HepG2 (cell line): ENCODE measurements around the gene MYO5B. TPM values are rescaled to one million over a fixed set of nuclear protein-coding genes. Genes with fewer than 3 reads are reported as not detected.

Experiments
- CENPT ChIP-seq: sonication (generic); formaldehyde crosslinking; IDR thresholded peaks from 2 replicates; pipeline ENCODE4 v1.8.0; 2022; ENCODE audit warnings: low read depth, mild to moderate bottlenecking, moderate library complexity, missing genetic modification reagents
- EHMT2 ChIP-seq: fragments of 200-600 bp; sonication (generic); IDR thresholded peaks from 2 replicates; pipeline ENCODE4 v1.7.0; 2017; ENCODE audit warnings: antibody characterized with exemption, low read depth, low read length, borderline replicate concordance
- FIP1L1 ChIP-seq: fragments of 200-400 bp; formaldehyde crosslinking; IDR thresholded peaks from 2 replicates; pipeline ENCODE4 v1.6.1; 2018; ENCODE audit warnings: low read depth, mild to moderate bottlenecking, low read length, moderate library complexity, borderline replicate concordance; ENCODE audit not compliant: insufficient read depth
- MATR3 ChIP-seq: sonication (generic); formaldehyde crosslinking; IDR thresholded peaks from 2 replicates; pipeline ENCODE4 v1.4.0; 2020; ENCODE audit warnings: missing genetic modification reagents
- POLR2A ChIP-seq, 2 experiments: IDR thresholded peaks; 2 replicates each; pipeline ENCODE4 v1.6.1; 2011; ENCODE audit warnings: low read depth in 2 of 2, low read length in 2 of 2, mild to moderate bottlenecking in 1 of 2, moderate library complexity in 1 of 2; ENCODE audit not compliant: insufficient read depth in 1 of 2
- TOE1 ChIP-seq: sonication (generic); formaldehyde crosslinking; IDR thresholded peaks from 2 replicates; pipeline ENCODE4 v1.4.0; 2020; ENCODE audit warnings: mild to moderate bottlenecking, missing genetic modification reagents
- ZFY ChIP-seq: sonication (generic); formaldehyde crosslinking; IDR thresholded peaks from 2 replicates; pipeline ENCODE4 v1.4.0; 2020; ENCODE audit warnings: missing genetic modification reagents
- ZKSCAN5 ChIP-seq: sonication (generic); formaldehyde crosslinking; IDR thresholded peaks from 2 replicates; pipeline ENCODE4 v1.5.1; 2020; ENCODE audit warnings: mild to moderate bottlenecking, missing genetic modification reagents
- ZNF232 ChIP-seq: sonication (generic); formaldehyde crosslinking; IDR thresholded peaks from 2 replicates; pipeline ENCODE4 v1.4.0; 2020; ENCODE audit warnings: missing genetic modification reagents, borderline replicate concordance
- ZNF253 ChIP-seq: sonication (generic); formaldehyde crosslinking; IDR thresholded peaks from 2 replicates; pipeline ENCODE4 v1.8.0; 2022; ENCODE audit warnings: mild to moderate bottlenecking, missing genetic modification reagents, borderline replicate concordance
- ZNF446 ChIP-seq: sonication (generic); formaldehyde crosslinking; IDR thresholded peaks from 2 replicates; pipeline ENCODE4 v1.5.0; 2020; ENCODE audit warnings: mild to moderate bottlenecking, missing genetic modification reagents
- ZNF556 ChIP-seq: sonication (generic); formaldehyde crosslinking; IDR thresholded peaks from 2 replicates; pipeline ENCODE4 v1.4.0; 2020; ENCODE audit warnings: mild to moderate bottlenecking, missing genetic modification reagents, borderline replicate concordance
- ZNF569 ChIP-seq: sonication (generic); formaldehyde crosslinking; IDR thresholded peaks from 2 replicates; pipeline ENCODE4 v1.5.0; 2020; ENCODE audit warnings: mild to moderate bottlenecking, missing genetic modification reagents, moderate library complexity, borderline replicate concordance
- ZNF83 ChIP-seq: sonication (generic); formaldehyde crosslinking; IDR thresholded peaks from 2 replicates; pipeline ENCODE4 v1.4.0; 2020; ENCODE audit warnings: missing genetic modification reagents, mild to moderate bottlenecking, borderline replicate concordance
- polyA plus RNA-seq, 8 experiments: library from polyadenylated mRNA; depleted of rRNA in 3 of 8; stranded (reverse) in 7 of 8; unstranded in 1 of 8; fragments of >200 nt; fragmentation: Illumina TruSeq in 4 of 8; extraction: Trizol in 4 of 8; gene quantifications; 2 replicates each; pipeline versions ENCODE4 v1.2.1 to v1.2.3, GENCODE V29; 2011 to 2016; ENCODE audit warnings: low read depth in 4 of 8, missing spikeins in 1 of 8, mixed read lengths in 1 of 8; ENCODE audit not compliant: insufficient read depth in 1 of 8
- total RNA-seq, 5 experiments: library from RNA; depleted of rRNA; stranded (reverse); fragments of >200 nt; fragmentation: Illumina TruSeq; extraction: Trizol; gene quantifications; 2 replicates each; pipeline ENCODE4 v1.2.3, GENCODE V29; 2016; ENCODE audit warnings: low read depth in 1 of 5
- TF ChIP-seq, protein P1 (sequence below): sonication (generic); formaldehyde crosslinking; IDR thresholded peaks from 2 replicates; pipeline ENCODE4 v1.4.0; 2020; ENCODE audit warnings: mild to moderate bottlenecking, missing genetic modification reagents
- TF ChIP-seq, protein P2 (sequence below): sonication (generic); formaldehyde crosslinking; IDR thresholded peaks from 2 replicates; pipeline ENCODE4 v1.9.0; 2021; ENCODE audit warnings: missing genetic modification reagents, mild to moderate bottlenecking, borderline replicate concordance
- TF ChIP-seq, protein P3 (sequence below): sonication (generic); formaldehyde crosslinking; IDR thresholded peaks from 2 replicates; pipeline ENCODE4 v1.5.0; 2020; ENCODE audit warnings: missing genetic modification reagents, mild to moderate bottlenecking, borderline replicate concordance
- TF ChIP-seq, protein P4 (sequence below), 2 experiments: sonication (generic) in 1 of 2; formaldehyde crosslinking in 1 of 2; IDR thresholded peaks; 2 replicates each; pipeline versions ENCODE4 v1.4.0 to v1.6.1; 2018 to 2020; ENCODE audit warnings: missing genetic modification reagents in 2 of 2, borderline replicate concordance in 1 of 2, low read depth in 1 of 2, mild to moderate bottlenecking in 1 of 2, missing biosample characterization in 1 of 2
- TF ChIP-seq, protein P5 (sequence below): sonication (generic); formaldehyde crosslinking; IDR thresholded peaks from 2 replicates; pipeline ENCODE4 v1.8.0; 2022; ENCODE audit warnings: mild to moderate bottlenecking, missing genetic modification reagents

The MYO5B gene
- total and polyA plus RNA-seq, 2 of the 13 experiments (the other 11 are each of a cell fraction or from before 2014, with no cell fraction given): 13.1 to 24.0 TPM

DNA sequence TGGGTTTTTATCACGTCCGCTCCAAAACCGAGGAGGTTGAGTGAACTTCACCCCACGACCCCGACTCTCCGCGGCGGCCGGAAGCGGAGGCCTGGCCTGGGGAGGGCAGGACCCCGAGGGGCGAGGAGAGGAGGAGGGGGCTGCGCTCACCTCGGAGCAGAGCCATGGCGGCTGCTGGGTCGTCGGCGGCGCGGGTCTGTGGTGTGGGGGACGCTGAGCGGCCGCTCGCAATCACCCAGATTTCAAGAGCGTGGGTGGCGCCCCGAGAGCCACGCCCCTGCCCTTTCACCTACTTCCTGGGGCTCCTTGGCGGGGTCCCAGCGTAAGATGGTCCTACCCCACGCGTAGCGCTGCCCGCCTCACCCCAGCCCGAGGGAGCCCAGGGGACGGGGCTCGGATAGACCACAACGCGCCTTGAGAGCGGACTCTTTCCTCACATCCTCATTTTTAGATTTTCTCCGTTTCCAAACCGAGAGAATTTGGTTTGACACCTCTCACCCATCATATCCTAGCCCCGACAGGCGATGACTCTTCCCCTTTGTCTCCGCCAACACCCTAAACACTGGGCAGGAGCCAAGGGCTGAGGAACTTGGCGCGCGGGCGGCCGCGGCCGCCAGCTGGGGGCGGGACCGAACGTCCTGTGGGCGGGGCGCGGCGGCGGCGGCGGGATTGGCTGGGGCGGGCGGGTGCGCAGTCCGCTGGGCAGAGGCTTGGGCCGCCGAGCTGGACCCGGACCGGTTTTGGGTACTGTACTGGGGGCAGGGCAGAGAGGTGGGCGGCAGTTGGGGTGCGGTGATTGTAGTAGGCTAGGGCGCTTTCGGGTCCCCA, 381.4 kb downstream of the MYO5B start, which contains the start of gene ACAA2 (continued):
- TF ChIP-seq, protein P1, sequence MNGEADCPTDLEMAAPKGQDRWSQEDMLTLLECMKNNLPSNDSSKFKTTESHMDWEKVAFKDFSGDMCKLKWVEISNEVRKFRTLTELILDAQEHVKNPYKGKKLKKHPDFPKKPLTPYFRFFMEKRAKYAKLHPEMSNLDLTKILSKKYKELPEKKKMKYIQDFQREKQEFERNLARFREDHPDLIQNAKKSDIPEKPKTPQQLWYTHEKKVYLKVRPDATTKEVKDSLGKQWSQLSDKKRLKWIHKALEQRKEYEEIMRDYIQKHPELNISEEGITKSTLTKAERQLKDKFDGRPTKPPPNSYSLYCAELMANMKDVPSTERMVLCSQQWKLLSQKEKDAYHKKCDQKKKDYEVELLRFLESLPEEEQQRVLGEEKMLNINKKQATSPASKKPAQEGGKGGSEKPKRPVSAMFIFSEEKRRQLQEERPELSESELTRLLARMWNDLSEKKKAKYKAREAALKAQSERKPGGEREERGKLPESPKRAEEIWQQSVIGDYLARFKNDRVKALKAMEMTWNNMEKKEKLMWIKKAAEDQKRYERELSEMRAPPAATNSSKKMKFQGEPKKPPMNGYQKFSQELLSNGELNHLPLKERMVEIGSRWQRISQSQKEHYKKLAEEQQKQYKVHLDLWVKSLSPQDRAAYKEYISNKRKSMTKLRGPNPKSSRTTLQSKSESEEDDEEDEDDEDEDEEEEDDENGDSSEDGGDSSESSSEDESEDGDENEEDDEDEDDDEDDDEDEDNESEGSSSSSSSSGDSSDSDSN (CRISPR knock-in tag): peak; percentile 55; the same call in 1 of the 2 replicates
- TF ChIP-seq ZNF556 (CRISPR knock-in tag): no peak; the same call in 1 of the 2 replicates
- TF ChIP-seq ZNF253 (CRISPR knock-in tag): peak; percentile 32; the same call in 1 of the 2 replicates
- TF ChIP-seq EHMT2: no peak
- peak; percentile 46; the same call in 1 of the 2 replicates for TF ChIP-seq ZNF232 (CRISPR knock-in tag)
- TF ChIP-seq CENPT (CRISPR knock-in tag): no peak
- TF ChIP-seq, protein P2, sequence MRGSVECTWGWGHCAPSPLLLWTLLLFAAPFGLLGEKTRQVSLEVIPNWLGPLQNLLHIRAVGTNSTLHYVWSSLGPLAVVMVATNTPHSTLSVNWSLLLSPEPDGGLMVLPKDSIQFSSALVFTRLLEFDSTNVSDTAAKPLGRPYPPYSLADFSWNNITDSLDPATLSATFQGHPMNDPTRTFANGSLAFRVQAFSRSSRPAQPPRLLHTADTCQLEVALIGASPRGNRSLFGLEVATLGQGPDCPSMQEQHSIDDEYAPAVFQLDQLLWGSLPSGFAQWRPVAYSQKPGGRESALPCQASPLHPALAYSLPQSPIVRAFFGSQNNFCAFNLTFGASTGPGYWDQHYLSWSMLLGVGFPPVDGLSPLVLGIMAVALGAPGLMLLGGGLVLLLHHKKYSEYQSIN: no peak
- no peak for TF ChIP-seq ZNF446 (CRISPR knock-in tag)
- TF ChIP-seq, protein P3, sequence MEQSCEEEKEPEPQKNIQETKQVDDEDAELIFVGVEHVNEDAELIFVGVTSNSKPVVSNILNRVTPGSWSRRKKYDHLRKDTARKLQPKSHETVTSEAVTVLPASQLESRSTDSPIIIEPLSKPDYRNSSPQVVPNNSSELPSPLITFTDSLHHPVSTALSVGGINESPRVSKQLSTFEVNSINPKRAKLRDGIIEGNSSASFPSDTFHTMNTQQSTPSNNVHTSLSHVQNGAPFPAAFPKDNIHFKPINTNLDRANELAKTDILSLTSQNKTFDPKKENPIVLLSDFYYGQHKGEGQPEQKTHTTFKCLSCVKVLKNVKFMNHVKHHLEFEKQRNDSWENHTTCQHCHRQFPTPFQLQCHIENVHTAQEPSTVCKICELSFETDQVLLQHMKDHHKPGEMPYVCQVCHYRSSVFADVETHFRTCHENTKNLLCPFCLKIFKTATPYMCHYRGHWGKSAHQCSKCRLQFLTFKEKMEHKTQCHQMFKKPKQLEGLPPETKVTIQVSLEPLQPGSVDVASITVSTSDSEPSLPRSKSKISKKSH (CRISPR knock-in tag): no peak; the same call in 1 of the 2 replicates
- peak; percentile 31; the same call in 1 of the 2 replicates for TF ChIP-seq ZNF83 (CRISPR knock-in tag)
- TF ChIP-seq ZNF569 (CRISPR knock-in tag): no peak
- peak; percentile 49 for TF ChIP-seq ZFY
- TF ChIP-seq TOE1 (CRISPR knock-in tag): no peak
- TF ChIP-seq POLR2A (IDR thresholded peaks at IDR 0.05; ENCODE audit: insufficient read depth in 1 of 2, low read depth in 2 of 2, low read length in 2 of 2): peak; percentile 75 to 86
- TF ChIP-seq FIP1L1: no peak
- TF ChIP-seq, protein P4, sequence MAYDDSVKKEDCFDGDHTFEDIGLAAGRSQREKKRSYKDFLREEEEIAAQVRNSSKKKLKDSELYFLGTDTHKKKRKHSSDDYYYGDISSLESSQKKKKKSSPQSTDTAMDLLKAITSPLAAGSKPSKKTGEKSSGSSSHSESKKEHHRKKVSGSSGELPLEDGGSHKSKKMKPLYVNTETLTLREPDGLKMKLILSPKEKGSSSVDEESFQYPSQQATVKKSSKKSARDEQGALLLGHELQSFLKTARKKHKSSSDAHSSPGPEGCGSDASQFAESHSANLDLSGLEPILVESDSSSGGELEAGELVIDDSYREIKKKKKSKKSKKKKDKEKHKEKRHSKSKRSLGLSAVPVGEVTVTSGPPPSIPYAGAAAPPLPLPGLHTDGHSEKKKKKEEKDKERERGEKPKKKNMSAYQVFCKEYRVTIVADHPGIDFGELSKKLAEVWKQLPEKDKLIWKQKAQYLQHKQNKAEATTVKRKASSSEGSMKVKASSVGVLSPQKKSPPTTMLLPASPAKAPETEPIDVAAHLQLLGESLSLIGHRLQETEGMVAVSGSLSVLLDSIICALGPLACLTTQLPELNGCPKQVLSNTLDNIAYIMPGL (CRISPR knock-in tag; IDR thresholded peaks at IDR 0.05; ENCODE audit: borderline replicate concordance in 1 of 2, low read depth in 1 of 2): peak in 1 of 2 experiments; percentile 73; a peak in 2 of 4 replicates
- no peak for TF ChIP-seq MATR3 (CRISPR knock-in tag)
- TF ChIP-seq ZKSCAN5 (CRISPR knock-in tag): no peak
- TF ChIP-seq, protein P5, sequence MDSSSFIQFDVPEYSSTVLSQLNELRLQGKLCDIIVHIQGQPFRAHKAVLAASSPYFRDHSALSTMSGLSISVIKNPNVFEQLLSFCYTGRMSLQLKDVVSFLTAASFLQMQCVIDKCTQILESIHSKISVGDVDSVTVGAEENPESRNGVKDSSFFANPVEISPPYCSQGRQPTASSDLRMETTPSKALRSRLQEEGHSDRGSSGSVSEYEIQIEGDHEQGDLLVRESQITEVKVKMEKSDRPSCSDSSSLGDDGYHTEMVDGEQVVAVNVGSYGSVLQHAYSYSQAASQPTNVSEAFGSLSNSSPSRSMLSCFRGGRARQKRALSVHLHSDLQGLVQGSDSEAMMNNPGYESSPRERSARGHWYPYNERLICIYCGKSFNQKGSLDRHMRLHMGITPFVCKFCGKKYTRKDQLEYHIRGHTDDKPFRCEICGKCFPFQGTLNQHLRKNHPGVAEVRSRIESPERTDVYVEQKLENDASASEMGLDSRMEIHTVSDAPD (CRISPR knock-in tag): no peak
